HepG2 (cell line): Measurements from ENCODE around the gene SAE1. TPM values are rescaled to one million over a fixed set of nuclear protein-coding genes. Genes with fewer than 3 reads are reported as not detected.

Source experiments
- AFF4 ChIP-seq: sonication (generic); formaldehyde crosslinking; IDR thresholded peaks from 2 replicates; pipeline ENCODE4 v1.4.0; 2020; ENCODE audit warnings: missing genetic modification reagents
- ETS1 ChIP-seq: sonication (generic); formaldehyde crosslinking; IDR thresholded peaks from 2 replicates; pipeline ENCODE4 v1.4.0; 2020; ENCODE audit warnings: missing genetic modification reagents
- HOXA9 ChIP-seq: sonication (generic); formaldehyde crosslinking; IDR thresholded peaks from 2 replicates; pipeline ENCODE4 v1.8.1; 2022; ENCODE audit warnings: missing genetic modification reagents, mild to moderate bottlenecking, moderate library complexity, borderline replicate concordance
- NFYB ChIP-seq: sonication (generic); formaldehyde crosslinking; IDR thresholded peaks from 2 replicates; pipeline ENCODE4 v1.4.0; 2020; ENCODE audit warnings: missing genetic modification reagents
- RARG ChIP-seq: sonication (generic); formaldehyde crosslinking; IDR thresholded peaks from 2 replicates; pipeline ENCODE4 v1.4.0; 2020; ENCODE audit warnings: low read depth, mild to moderate bottlenecking, missing genetic modification reagents
- RBFOX2 ChIP-seq: fragments of 200-400 bp; formaldehyde crosslinking; IDR thresholded peaks from 2 replicates; pipeline ENCODE4 v1.6.1; 2017; ENCODE audit warnings: low read depth, mild to moderate bottlenecking, low read length
- RBM39 ChIP-seq: fragments of 200-400 bp; formaldehyde crosslinking; IDR thresholded peaks from one replicate; pipeline ENCODE4 v1.6.1; 2018; ENCODE audit warnings: antibody characterized with exemption, mild to moderate bottlenecking, low read depth, low read length; ENCODE audit not compliant: poor library complexity, severe bottlenecking
- SNAI1 ChIP-seq: sonication (generic); formaldehyde crosslinking; IDR thresholded peaks from 2 replicates; pipeline ENCODE4 v1.5.0; 2020; ENCODE audit warnings: mild to moderate bottlenecking, missing genetic modification reagents, borderline replicate concordance
- SP140L ChIP-seq: sonication (generic); formaldehyde crosslinking; IDR thresholded peaks from 2 replicates; pipeline ENCODE4 v1.4.0; 2020; ENCODE audit warnings: missing genetic modification reagents, borderline replicate concordance
- TCF12 ChIP-seq, 2 experiments: fragments of 450-650 bp in 1 of 2; sonication (generic) in 1 of 2; formaldehyde crosslinking in 1 of 2; IDR thresholded peaks; 2 replicates each; pipeline versions ENCODE4 v1.6.1 to v1.8.0; 2017 to 2022; ENCODE audit warnings: antibody characterized with exemption in 1 of 2, mild to moderate bottlenecking in 1 of 2, missing genetic modification reagents in 1 of 2, moderate library complexity in 1 of 2
- ZBED4 ChIP-seq: sonication (generic); formaldehyde crosslinking; IDR thresholded peaks from 2 replicates; pipeline ENCODE4 v1.4.0; 2020; ENCODE audit warnings: missing genetic modification reagents, borderline replicate concordance
- ZNF280B ChIP-seq: sonication (generic); formaldehyde crosslinking; IDR thresholded peaks from 2 replicates; pipeline ENCODE4 v1.5.0; 2020; ENCODE audit warnings: missing genetic modification reagents, mild to moderate bottlenecking, borderline replicate concordance
- ZNF331 ChIP-seq: sonication (generic); formaldehyde crosslinking; IDR thresholded peaks from 2 replicates; pipeline ENCODE4 v1.4.0; 2020; ENCODE audit warnings: missing genetic modification reagents
- ZNF749 ChIP-seq: sonication (generic); formaldehyde crosslinking; IDR thresholded peaks from 2 replicates; pipeline ENCODE4 v1.8.0; 2022; ENCODE audit warnings: mild to moderate bottlenecking, missing genetic modification reagents, moderate library complexity, borderline replicate concordance
- polyA plus RNA-seq, 8 experiments: library from polyadenylated mRNA; depleted of rRNA in 3 of 8; stranded (reverse) in 7 of 8; unstranded in 1 of 8; fragments of >200 nt; fragmentation: Illumina TruSeq in 4 of 8; extraction: Trizol in 4 of 8; gene quantifications; 2 replicates each; pipeline versions ENCODE4 v1.2.1 to v1.2.3, GENCODE V29; 2011 to 2016; ENCODE audit warnings: low read depth in 4 of 8, missing spikeins in 1 of 8, mixed read lengths in 1 of 8; ENCODE audit not compliant: insufficient read depth in 1 of 8
- total RNA-seq, 5 experiments: library from RNA; depleted of rRNA; stranded (reverse); fragments of >200 nt; fragmentation: Illumina TruSeq; extraction: Trizol; gene quantifications; 2 replicates each; pipeline ENCODE4 v1.2.3, GENCODE V29; 2016; ENCODE audit warnings: low read depth in 1 of 5

The SAE1 gene
- total and polyA plus RNA-seq, 2 of the 13 experiments (the other 11 are each of a cell fraction or from before 2014, with no cell fraction given) = 87.6 to 197 TPM

GRCh38 chr19:47243776-47244547 lies 113.3 kb downstream of the SAE1 start (continued):
- TF ChIP-seq ZBED4 = peak; percentile 93
- TF ChIP-seq ETS1 = no peak
- peak; percentile 96; the same call in 1 of the 2 replicates for TF ChIP-seq ZNF749 (CRISPR knock-in tag)
- no peak for TF ChIP-seq TCF12 (IDR thresholded peaks at IDR 0.05)
- TF ChIP-seq TCF12 (CRISPR knock-in tag; IDR thresholded peaks at IDR 0.05) = peak; percentile 88; the same call in 1 of the 2 replicates
- TF ChIP-seq NFYB (CRISPR knock-in tag) = no peak
- TF ChIP-seq HOXA9 (CRISPR knock-in tag) = no peak
- no peak for TF ChIP-seq AFF4 (CRISPR knock-in tag)
- TF ChIP-seq ZNF280B (CRISPR knock-in tag) = no peak
- TF ChIP-seq SNAI1 (CRISPR knock-in tag) = peak; percentile 94; the same call in 1 of the 2 replicates
- TF ChIP-seq ZNF331 (CRISPR knock-in tag) = peak; percentile 84
- TF ChIP-seq RARG (CRISPR knock-in tag) = no peak
- TF ChIP-seq SP140L (CRISPR knock-in tag) = 0 out of 2 replicates have a peak, but pooled peaks have one; percentile 48
- peak; percentile 51 for TF ChIP-seq RBM39
- TF ChIP-seq RBFOX2 = peak; percentile 76
